HG03575 (cell line): ENCODE results near the gene IFNA17.
"Not testable (repeated sequence)": the region's sequence is repeated elsewhere in the genome, so short reads cannot be mapped to it uniquely, and the experiment has no call there.

ENCODE experiments used
- ATAC-seq: cut with Tn5 transposase; IDR thresholded peaks from one replicate; pipeline ENCODE4 v1.9.1; 2021; ENCODE audit not compliant: unreplicated experiment, insufficient number of reproducible peaks, low FRiP score; ENCODE audit errors: extremely low read depth

Gene IFNA17

DNA sequence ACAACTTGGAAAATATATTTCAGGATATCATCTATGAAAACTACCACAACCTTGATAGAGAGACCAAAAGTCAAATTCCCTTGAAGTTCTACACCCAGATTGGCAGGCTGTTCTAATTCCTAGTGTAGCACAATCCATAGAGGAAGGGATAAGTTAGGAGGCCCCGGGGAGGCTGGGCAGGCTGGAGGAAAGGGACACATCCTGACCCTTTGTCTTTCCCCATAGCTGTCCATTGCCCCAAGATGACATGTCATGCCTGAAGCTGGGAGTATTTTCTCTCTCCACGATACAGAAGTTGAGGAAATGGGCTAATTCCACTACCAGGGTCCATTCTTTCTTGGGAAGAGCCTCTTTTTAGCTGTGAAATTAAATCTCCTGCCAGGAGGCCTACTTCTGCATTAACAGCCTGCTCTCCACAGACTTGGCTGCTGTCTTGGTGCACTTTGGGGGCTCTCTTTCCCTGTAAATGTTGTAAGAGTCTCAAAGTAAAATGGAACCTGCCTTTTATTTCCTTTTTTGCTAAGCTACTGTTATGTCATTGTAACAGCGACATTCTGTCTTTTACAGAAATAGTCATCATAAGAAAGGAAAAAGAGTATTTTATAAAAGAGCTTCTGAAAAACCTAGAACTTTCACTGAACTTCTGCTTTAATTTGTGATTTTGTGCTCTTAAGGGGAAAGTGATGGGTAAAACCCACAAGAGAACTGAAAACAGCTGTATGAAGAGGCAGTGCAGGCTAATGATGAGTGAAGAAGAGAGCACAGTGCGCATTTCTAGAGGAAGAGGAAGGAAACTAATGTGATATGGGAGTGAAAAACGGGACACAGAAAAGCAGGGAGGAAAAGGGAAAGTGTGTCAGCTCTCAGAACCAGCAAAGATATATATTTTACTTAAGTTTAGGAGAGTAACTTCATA, 14.4 kb downstream of the IFNA17 start:
- ATAC-seq = peak; percentile 66

DNA sequence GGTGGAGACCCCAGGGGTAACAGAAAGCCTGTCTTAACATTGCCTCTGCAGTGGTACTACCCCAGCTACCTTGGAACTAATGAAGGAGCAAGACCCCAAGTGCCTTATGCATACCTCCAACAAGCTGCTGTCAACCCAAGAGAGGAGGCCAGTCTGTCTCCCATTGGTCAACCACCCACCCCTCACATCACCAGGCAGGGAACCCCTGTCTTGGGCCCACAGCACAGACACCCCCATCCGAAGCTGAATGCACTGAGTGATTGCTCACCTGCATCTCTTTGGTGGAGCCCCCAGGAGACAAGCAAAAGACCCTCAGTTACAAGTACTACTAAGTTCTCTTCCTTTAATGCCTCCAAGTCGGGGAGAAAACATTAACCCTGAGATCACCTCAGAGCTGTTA, 15.9 kb downstream of the IFNA17 start:
- not testable (repeated sequence) for ATAC-seq

DNA sequence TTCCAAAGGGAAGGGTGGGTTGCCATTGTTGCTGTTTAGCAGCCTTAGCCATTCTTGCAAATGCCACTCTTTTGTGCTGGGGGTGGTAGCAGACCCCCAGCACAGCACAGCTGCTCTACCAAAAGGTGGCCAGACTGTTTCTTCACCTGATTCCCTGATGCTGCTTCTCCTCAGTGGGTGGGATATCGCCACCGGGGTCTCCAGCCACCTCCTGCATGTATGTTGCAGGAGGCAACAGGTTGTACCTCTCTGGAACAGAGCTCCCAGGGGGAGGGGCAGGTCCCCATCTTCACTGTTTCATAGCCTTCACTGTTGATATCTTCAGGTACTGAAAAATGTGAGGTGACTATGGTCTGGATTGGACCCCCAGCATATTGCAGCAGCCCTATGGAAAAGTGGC, 17.2 kb downstream of the IFNA17 start:
- not testable (repeated sequence) for ATAC-seq

DNA sequence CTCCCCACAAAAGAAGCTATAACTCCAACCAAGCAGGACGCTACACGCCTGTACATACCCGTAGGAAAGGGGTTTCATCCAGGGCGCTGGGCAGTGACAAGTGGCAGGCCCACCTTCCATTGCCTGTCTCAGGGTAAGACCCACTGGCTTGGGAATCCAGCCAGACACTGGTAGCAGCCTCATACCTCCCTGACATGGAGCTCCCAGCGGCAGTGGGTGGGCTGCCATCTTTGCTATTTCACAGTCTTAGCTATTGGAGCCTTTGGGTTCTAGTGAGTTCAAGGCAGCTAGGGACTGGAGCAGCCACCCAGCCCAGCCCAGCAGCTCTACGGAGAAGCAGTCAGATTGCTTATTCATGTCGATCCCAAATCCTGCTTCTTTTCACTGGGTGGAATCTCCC, 17.7 kb downstream of the IFNA17 start:
- no peak for ATAC-seq

DNA sequence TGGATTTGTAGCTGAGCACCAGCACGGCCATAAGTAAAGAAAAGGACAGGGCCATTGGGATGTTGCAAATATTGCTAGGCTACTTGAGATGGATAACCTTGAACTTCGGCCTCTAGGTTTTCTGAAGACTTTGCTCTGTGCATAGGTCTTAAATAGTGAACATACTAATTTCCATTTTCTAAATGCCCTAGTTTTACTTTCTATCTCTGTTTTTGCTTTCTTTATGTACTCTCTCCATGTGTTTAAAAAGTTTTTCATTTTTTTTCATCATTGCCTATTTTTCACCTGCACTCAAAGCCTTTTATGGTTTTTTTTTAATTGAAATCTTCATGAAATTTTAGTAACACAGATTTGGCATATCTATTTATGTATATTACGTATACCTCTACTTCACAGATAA, 21.0 kb downstream of the IFNA17 start, which contains the start of gene IFNA10:
Gene IFNA10, minus strand, starts transcription at position 101 of the 400 bp plus-strand sequence. Its CDS starts 46 bp downstream, at position 55.
- not testable (repeated sequence) for ATAC-seq

DNA sequence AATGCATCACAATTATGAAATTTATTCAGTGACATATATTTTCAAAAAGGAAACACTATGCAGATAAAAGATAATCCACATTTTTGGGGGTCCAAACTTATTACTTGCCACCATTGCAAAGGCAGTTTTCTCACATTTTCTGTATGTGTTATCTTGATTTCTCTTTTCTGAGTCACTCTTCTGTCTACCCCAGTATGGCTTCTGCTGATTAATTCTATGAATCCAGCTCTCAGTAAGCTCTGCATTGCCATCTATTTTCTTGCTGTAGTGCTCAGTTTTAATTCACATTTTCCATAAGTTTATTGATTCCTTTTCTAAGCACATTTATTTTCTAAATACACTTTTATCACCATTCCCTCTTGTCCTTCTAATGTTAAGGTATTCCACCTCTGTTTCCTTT, 22.8 kb downstream of the IFNA17 start:
- no peak for ATAC-seq

DNA sequence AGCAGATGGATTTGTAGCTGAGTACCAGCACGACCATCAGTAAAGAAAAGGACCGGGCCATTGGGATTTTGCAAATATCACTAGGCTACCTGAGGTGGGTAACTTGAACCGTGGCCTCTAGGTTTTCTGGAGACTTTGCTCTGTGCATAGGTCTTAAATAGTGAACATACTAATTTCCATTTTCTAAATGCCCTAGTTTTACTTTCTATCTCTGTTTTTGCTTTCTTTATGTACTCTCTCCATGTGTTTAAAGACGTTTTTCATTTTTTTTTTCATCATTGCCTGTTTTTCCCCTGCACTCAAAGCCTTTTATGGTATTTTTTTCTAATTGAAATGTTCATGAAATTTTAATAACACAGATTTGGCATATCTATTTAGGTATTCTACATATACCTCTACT, 25.9 kb downstream of the IFNA17 start, which contains the start of gene IFNA7:
Gene IFNA7, minus strand, starts transcription at position 101 of the 400 bp plus-strand sequence. Its CDS starts 40 bp downstream, at position 61.
- ATAC-seq = not testable (repeated sequence)

DNA sequence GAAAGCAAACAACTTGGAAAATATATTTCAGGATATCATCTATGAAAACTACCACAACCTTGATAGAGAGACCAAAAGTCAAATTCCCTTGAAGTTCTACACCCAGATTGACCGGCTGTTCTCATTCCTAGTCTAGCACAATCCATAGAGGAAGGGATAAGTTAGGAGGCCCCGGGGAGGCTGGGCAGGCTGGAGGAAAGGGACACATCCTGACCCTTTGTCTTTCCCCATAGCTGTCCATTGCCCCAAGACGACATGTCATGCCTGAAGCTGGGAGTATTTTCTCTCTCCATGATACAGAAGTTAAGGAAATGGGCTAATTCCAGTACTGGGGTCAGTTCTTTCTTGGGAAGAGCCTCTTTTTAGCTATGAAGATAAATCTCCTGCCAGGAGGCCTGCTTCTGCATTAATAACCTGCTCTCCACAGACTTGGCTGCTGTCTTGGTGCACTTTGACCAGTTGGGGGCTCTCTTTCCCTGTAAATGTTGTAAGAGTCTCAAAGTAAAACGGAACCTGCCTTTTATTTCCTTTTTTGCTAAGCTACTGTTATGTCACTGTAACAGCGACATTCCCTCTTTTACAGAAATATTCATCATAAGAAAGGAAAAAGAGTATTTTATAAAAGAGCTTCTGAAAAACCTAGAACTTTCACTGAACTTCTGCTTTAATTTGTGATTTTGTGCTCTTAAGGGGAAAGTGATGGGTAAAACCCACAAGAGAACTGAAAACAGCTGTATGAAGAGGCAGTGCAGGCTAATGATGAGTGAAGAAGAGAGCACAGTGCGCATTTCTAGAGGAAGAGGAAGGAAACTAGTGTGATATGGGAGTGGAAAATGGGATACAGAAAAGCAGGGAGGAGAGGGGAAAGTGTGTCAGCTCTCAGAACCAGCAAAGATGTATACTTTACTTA, 32.9 kb downstream of the IFNA17 start:
- peak; percentile 91 for ATAC-seq

DNA sequence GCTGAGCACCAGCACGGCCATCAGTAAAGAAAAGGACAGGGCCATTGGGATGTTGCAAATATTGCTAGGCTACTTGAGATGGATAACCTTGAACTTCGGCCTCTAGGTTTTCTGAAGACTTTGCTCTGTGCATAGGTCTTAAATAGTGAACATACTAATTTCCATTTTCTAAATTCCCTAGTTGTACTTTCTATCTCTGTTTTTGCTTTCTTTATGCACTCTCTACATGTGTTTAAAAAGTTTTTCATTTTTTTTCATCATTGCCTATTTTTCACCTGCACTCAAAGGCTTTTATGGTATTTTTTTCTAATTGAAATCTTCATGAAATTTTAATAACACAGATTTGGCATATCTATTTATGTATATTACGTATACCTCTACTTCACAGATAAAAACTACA, 40.5 kb downstream of the IFNA17 start, which contains the start of gene IFNA4:
Gene IFNA4, minus strand, starts transcription at position 101 of the 400 bp plus-strand sequence. Its CDS starts 56 bp downstream, at position 45.
- not testable (repeated sequence) for ATAC-seq

DNA sequence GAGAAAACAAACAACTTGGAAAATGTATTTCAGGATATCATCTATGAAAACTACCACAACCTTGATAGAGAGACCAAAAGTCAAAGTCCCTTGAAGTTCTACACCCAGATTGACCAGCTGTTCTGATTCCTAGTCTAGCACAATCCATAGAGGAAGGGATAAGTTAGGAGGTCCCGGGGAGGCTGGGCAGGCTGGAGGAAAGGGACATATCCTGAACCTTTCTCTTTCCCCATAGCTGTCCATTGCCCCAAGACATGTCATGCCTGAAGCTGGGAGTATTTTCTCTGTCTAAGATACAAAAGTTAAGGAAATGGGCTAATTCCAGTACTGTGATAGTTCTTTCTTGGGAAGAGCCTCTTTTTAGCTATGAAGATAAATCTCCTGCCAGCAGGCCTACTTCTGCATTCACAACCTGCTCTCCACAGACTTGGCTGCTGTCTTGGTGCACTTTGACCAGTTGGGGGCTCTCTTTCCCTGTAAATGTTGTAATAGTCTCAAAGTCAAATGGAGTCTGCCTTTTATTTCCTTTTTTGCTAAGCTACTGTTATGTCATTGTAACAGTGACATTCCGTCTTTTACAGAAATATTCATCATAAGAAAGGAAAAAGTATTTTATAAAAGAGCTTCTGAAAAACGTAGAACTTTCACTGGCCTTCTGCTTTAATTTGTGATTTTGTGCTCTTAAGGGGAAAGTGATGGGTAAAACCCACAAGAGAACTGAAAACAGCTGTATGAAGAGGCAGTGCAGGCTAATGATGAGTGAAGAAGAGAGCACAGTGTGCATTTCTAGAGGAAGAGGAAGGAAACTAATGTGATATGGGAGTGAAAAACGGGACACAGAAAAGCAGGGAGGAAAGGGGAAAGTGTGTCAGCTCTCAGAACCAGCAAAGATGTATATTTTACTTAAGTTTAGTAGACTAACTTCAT, 44.9 kb downstream of the IFNA17 start:
- peak; percentile 91 for ATAC-seq
